Right atrium auricular region (tissue), 2 donors: ENCODE measurements around the gene PIM2. TPM values are rescaled to one million over a fixed set of nuclear protein-coding genes. Genes with fewer than 3 reads are reported as not detected.

Source experiments
- DNase-seq: peaks from one replicate; pipeline ENCODE4 v3.0.0-alpha.2; 2019; ENCODE audit warnings: low spot score
- H3K27ac ChIP-seq, 2 donors: fragments of 200-600 bp; sonication (generic); 1 replicate in 1 of 2; 2 replicates in 1 of 2; pipeline ENCODE4 v1.5.1; 2016 to 2019
- H3K27me3 ChIP-seq, 2 donors: fragments of 200-600 bp; sonication (generic); one replicate each; pipeline versions ENCODE4 v1.5.1 to v1.6.0; 2017 to 2019
- H3K36me3 ChIP-seq: fragments of 200-600 bp; sonication (generic); one replicate; pipeline ENCODE4 v1.5.1; 2016
- H3K4me1 ChIP-seq, 2 donors: fragments of 200-600 bp; sonication (generic); one replicate each; pipeline versions ENCODE4 v1.5.1 to v1.6.0; 2017 to 2019
- H3K4me3 ChIP-seq, 2 donors: fragments of 200-600 bp; sonication (generic); 1 replicate in 1 of 2; 2 replicates in 1 of 2; pipeline ENCODE4 v1.5.1; 2017 to 2019; ENCODE audit warnings: mild to moderate bottlenecking in 1 of 2, moderate library complexity in 1 of 2
- H3K9me3 ChIP-seq, 2 donors: fragments of 200-600 bp; sonication (generic); one replicate each; pipeline ENCODE4 v1.5.1; 2019
- total RNA-seq, 2 donors: library from RNA; depleted of rRNA; stranded (reverse); fragments of >200 nt; gene quantifications; one replicate each; pipeline ENCODE4 v1.1.0, GENCODE V29; 2016
- TF ChIP-seq, protein P1 (sequence below), 2 donors: fragments of 200-600 bp; sonication (generic); IDR thresholded peaks; one replicate each; pipeline ENCODE4 v1.5.1; 2019; ENCODE audit warnings: antibody characterized with exemption in 2 of 2

PIM2 gene
- total RNA-seq, 2 donors from 2014 or later: 5.4 to 9.1 TPM

DNA sequence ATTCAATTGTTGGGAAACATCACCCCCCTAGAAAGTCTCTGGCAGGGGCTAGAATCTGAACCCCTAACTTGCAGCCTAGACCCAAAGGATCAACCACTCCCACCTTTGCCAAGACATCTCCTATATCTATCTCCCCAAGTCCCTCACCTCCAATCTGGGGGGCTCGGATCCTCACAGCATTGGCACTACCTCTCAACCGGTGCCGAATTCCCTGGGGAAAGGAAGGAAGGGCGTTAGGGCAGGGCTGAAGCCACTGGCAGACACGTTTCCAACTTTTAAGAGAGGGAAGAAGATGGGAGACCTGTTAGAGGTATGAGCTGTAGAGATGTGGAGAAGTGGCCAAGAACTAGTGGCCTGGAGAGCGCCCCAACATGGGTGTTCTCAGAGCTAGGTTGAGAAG lies 23.9 kb downstream of the PIM2 start:
- TF ChIP-seq, protein P1, sequence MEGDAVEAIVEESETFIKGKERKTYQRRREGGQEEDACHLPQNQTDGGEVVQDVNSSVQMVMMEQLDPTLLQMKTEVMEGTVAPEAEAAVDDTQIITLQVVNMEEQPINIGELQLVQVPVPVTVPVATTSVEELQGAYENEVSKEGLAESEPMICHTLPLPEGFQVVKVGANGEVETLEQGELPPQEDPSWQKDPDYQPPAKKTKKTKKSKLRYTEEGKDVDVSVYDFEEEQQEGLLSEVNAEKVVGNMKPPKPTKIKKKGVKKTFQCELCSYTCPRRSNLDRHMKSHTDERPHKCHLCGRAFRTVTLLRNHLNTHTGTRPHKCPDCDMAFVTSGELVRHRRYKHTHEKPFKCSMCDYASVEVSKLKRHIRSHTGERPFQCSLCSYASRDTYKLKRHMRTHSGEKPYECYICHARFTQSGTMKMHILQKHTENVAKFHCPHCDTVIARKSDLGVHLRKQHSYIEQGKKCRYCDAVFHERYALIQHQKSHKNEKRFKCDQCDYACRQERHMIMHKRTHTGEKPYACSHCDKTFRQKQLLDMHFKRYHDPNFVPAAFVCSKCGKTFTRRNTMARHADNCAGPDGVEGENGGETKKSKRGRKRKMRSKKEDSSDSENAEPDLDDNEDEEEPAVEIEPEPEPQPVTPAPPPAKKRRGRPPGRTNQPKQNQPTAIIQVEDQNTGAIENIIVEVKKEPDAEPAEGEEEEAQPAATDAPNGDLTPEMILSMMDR (IDR thresholded peaks at IDR 0.05): no peak
- Histone ChIP-seq H3K27ac (no peak overlapping the region), H3K9me3 (no peaks in the 10 kb centered on the region), H3K4me1 (peaks cover 0 to 11% of the 10 kb centered on the region in 2 donors), H3K27me3 (no peaks in the 10 kb centered on the region), H3K4me3 (no peak overlapping the region), H3K36me3 (no peaks in the 10 kb centered on the region)
- no peak for DNase-seq

DNA sequence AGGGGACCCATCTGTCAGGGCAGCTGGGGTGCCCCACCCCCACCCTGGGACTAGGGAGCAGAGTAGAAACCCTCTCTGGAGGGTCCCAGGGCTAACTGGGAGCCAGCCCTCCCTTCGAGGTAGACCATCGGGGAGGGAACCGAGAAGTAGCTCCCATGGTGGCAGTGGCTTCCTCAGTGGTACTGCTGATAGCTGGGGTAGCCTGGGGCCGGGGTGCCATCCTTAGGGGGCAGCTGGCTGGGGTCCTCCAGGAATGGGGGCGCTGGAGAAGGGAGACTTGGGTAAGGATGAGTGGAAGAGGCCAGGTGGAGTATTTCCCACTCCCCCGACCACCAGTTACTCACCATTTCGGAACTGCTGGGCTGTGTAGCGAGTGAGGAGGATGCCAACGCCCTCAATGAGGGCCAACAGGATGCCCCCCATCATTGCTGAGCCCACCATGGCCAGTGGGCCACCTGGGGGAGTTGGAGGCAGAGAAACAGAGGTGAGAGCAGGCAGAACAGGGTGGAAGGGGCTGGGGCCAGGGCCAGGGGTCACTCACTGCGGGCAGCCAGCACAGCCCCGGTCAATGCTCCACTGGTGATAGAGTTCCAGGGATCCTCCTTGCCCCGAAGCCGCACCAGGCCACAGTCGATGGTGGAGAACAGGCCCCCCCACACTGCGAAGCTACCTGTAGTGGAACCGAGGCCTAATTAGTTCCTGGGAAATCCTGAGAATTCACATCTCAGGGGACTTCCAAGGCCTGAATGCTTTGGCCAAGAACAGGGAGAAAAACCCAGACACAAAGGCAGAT lies 25.1 kb downstream of the PIM2 start:
- TF ChIP-seq, protein P1 (IDR thresholded peaks at IDR 0.05): no peak
- Histone ChIP-seq H3K4me3 (no peak overlapping the region), H3K9me3 (no peaks in the 10 kb centered on the region), H3K27me3 (no peaks in the 10 kb centered on the region), H3K27ac (no peak overlapping the region), H3K4me1 (peaks cover 0 to 8% of the 10 kb centered on the region in 2 donors), H3K36me3 (no peaks in the 10 kb centered on the region)
- DNase-seq: no peak

DNA sequence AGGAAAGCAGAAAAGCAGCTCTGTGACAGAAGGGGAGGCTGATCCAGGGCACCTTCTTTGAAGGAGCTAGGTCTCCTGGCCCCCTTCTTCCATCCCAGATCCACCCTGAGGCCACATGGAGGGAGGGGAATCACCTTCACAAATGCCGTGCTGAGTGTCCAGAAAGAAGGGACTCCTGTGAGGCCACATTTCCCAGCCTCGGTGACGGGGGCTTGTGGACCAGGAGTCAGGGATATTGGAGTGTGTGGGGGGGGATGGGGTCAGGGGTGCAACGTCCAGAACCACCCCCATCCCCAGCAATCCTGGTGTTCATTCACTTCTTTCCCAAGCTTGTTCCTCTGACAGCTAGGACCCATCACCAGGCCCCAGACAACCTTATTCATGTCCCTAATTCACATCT lies 25.9 kb downstream of the PIM2 start:
- H3K4me3 ChIP-seq: no peak overlapping the region
- no peak overlapping the region for H3K27ac ChIP-seq
- TF ChIP-seq, protein P1 (IDR thresholded peaks at IDR 0.05): no peak
- DNase-seq: no peak
- H3K27me3 ChIP-seq: no peaks in the 10 kb centered on the region
- no peaks in the 10 kb centered on the region for H3K9me3 ChIP-seq
- peaks cover 0 to 8% of the 10 kb centered on the region in 2 donors for H3K4me1 ChIP-seq
- no peaks in the 10 kb centered on the region for H3K36me3 ChIP-seq

DNA sequence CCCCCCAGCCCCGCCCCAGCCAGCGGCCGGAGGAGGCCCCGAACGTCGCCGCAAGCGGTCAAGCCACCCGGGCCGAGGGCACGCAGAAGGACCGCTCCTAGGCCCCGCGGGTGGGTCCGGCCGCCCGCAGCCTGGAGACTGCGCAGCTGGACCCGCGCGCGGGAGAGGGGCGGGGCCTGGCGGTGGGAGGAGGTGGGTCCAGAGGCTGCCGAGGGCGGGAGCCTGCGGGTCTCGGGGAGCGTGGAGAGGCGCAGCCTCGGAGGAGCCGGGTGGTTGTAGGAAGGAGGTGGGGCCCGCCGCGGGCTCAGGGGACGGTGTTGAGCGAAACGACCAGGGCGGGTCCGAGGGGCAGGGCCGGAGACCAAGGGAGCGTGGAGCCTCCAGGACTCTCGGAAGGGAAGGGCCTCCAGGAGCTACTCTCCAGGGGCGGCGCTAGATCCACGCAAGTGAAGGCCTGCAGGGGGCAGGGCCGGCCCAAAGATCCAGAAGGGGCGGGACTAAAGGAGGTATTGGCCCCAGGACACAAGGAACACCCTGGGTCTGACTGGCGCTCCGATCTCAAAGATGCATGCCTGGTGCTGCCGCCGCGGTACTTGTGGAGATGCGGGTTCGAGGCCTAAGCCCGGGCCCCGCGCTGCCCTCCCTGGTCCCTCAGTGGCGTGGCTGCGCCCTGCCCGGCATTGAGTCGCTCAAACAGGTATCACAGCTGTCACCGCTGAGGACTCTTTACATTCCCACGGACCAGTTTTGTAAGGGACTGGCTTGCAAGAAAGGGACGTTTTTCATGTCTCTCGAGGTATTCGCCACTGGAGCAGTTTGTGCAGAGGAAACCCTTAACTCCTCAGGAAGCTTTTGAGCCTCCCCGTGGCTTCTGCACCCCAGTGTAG lies 27.2 kb downstream of the PIM2 start:
- TF ChIP-seq, protein P1 (IDR thresholded peaks at IDR 0.05): peak in 1 of 2 donors; percentile 63
- peak; percentile 88 for DNase-seq
- Histone ChIP-seq H3K27ac (peak overlapping the region; percentile 69 to 72), H3K36me3 (no peaks in the 10 kb centered on the region), H3K9me3 (no peaks in the 10 kb centered on the region), H3K4me3 (peak overlapping the region; percentile 56 to 66), H3K27me3 (no peaks in the 10 kb centered on the region), H3K4me1 (peaks cover 0 to 5% of the 10 kb centered on the region in 2 donors)

DNA sequence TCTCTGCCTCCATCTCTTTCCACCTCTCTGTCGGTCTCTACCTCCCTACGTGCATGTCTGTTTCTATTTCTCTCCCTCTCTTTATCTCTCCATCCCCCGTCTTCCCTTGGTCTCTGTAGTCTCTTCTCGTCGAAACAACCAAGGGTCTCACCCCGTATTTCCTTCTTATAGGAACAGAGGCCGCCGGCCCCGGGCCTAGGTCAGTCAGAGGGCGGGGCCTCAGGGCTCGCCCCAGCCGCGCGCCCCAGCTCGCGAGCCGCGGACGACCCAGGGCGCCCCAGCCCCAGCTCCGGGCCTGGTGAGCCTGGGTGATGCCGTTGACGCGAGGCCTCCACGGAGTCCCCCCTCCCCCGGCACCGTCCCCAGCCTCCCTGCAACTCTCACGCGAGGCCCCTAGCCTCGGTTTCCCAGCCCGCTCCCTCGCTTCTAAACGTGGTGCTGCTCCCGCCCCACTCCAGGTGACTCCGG lies 27.9 kb downstream of the PIM2 start:
- DNase-seq: no peak
- no peaks in the 10 kb centered on the region for H3K36me3 ChIP-seq
- TF ChIP-seq, protein P1 (IDR thresholded peaks at IDR 0.05): no peak
- H3K4me1 ChIP-seq: no peaks in the 10 kb centered on the region
- H3K4me3 ChIP-seq: peak overlapping the region; percentile 56 to 66
- no peaks in the 10 kb centered on the region for H3K27me3 ChIP-seq
- H3K9me3 ChIP-seq: no peaks in the 10 kb centered on the region
- H3K27ac ChIP-seq: peak overlapping the region; percentile 69 to 72
